ENCODE measurements around the gene LIX1.
"Not testable (repeated sequence)": the region's sequence is repeated elsewhere in the genome, so short reads cannot be mapped to it uniquely, and the experiment has no call there.

LIX1 gene

GRCh38 chr5:97142521-97143254 lies at the start of gene LIX1:
LIX1 (minus strand) TSS chr5:97142611; CDS start chr5:97142576, 35 bp downstream.
- DNase-seq, result no peak

GRCh38 chr5:97191893-97192292 lies 49.5 kb upstream of the LIX1 start:
- DNase-seq, result no peak

GRCh38 chr5:97189523-97189922 lies 47.1 kb upstream of the LIX1 start:
- not testable (repeated sequence) for DNase-seq

- no peak for DNase-seq
These were observed 41.5 kb upstream of the LIX1 start for GRCh38 chr5:97183930-97184213.

- DNase-seq, result peak; percentile 88 to 89
These were observed 40.9 kb upstream of the LIX1 start, which contains the start of gene RIOK2 for GRCh38 chr5:97183100-97183929. RIOK2 (minus strand) TSS chr5:97183247; CDS start chr5:97183191, 56 bp downstream.

- DNase-seq, result no peak
These were observed 40.2 kb upstream of the LIX1 start for GRCh38 chr5:97182571-97183099.

- no peak for DNase-seq
These were observed 39.6 kb upstream of the LIX1 start for GRCh38 chr5:97181856-97182545.

- DNase-seq, result not testable (repeated sequence)
These were observed 37.0 kb upstream of the LIX1 start for GRCh38 chr5:97179457-97179856.

GRCh38 chr5:97172227-97172626 lies 29.8 kb upstream of the LIX1 start:
- no peak for DNase-seq

- no peak for DNase-seq
These were observed 29.3 kb upstream of the LIX1 start for GRCh38 chr5:97171703-97172102.

GRCh38 chr5:97167435-97167834 lies 25.0 kb upstream of the LIX1 start:
- no peak for DNase-seq

GRCh38 chr5:97165726-97166125 lies 23.3 kb upstream of the LIX1 start:
- DNase-seq, result no peak

GRCh38 chr5:97164846-97165245 lies 22.4 kb upstream of the LIX1 start:
- DNase-seq, result no peak

- no peak for DNase-seq
These were observed 21.4 kb upstream of the LIX1 start for GRCh38 chr5:97163790-97164285.

- no peak for DNase-seq
These were observed 21.0 kb upstream of the LIX1 start for GRCh38 chr5:97163360-97163764.

GRCh38 chr5:97162045-97162444 lies 19.6 kb upstream of the LIX1 start:
- DNase-seq, result peak; percentile 50

GRCh38 chr5:97157689-97158088 lies 15.3 kb upstream of the LIX1 start:
- DNase-seq, result no peak

- DNase-seq, result no peak
These were observed 9.0 kb upstream of the LIX1 start for GRCh38 chr5:97151370-97151769.

- DNase-seq, result no peak
These were observed 8.0 kb upstream of the LIX1 start for GRCh38 chr5:97150401-97150800.

GRCh38 chr5:97149709-97150108 lies 7.3 kb upstream of the LIX1 start:
- DNase-seq, result no peak

- DNase-seq, result no peak
These were observed 5.9 kb upstream of the LIX1 start for GRCh38 chr5:97148288-97148687.

GRCh38 chr5:97143704-97144103 lies 1.3 kb upstream of the LIX1 start:
- no peak for DNase-seq

GRCh38 chr5:97141539-97141938 lies 872 bp downstream of the LIX1 start:
- no peak for DNase-seq

All from stimulated activated CD4-positive, alpha-beta T cell treated with anti-CD3 and anti-CD28 coated beads, Interleukin-2, amount 100 ng/mL, for 48 hours (primary cell).